ENCODE measurements around the gene LMNB1.

LMNB1 gene

DNA sequence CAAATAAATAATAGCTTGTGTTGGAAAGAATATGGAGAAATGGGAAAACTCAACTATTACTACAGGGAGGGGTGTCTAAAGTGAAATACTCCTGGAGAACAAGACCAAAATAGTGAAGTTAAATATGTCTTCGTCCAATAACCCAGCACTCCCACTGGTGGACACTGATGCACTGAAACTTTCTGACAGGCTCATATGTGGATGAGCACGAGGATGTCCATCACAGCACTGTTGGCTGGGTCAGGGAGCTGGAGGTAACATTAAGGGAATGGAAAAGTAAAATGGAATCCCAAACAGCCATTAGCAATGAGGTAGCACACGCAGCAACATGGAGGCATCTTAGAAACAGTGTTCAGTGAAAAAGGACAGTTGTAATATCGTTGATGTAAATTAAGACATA is 86.5 kb downstream of the LMNB1 start:
- no peak overlapping the region for H3K4me3 ChIP-seq (ENCODE audit: low read depth, low read length)
- TF ChIP-seq, protein P1, sequence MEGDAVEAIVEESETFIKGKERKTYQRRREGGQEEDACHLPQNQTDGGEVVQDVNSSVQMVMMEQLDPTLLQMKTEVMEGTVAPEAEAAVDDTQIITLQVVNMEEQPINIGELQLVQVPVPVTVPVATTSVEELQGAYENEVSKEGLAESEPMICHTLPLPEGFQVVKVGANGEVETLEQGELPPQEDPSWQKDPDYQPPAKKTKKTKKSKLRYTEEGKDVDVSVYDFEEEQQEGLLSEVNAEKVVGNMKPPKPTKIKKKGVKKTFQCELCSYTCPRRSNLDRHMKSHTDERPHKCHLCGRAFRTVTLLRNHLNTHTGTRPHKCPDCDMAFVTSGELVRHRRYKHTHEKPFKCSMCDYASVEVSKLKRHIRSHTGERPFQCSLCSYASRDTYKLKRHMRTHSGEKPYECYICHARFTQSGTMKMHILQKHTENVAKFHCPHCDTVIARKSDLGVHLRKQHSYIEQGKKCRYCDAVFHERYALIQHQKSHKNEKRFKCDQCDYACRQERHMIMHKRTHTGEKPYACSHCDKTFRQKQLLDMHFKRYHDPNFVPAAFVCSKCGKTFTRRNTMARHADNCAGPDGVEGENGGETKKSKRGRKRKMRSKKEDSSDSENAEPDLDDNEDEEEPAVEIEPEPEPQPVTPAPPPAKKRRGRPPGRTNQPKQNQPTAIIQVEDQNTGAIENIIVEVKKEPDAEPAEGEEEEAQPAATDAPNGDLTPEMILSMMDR (IDR thresholded peaks at IDR 0.05; ENCODE audit: borderline replicate concordance, insufficient read depth, low read depth, low read length), result no peak

DNA sequence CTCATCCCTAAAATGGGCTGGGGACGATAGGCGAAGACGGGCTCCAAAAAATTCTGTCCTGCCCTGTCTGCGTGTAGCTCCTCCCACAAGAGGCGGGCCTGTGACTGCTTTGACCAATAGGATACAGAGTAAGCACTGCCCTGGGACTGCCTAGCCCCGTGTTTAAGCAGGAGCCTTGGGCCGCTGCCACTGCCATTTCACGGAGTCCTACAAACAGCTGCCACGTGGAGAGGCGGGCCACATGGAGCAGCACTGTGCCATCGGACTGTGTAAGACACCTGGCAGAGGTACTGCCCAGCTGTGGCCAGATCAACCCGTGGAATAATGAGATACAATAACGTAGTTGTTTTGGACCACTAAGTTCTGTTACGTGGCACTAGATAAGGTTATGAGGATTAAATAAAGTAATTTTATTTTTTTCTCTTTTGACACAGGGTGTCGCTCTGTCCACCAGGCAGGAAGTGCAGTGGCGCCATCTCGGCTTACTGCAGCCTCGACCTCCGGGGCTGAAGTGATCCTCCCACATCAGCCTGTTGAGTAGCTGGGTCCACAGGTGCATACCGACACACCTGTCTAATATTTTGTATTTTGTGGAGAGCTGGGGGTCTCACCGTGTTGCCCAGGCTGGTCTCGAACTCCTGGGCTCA is 87.2 kb downstream of the LMNB1 start:
- H3K4me3 ChIP-seq (ENCODE audit: low read depth, low read length), result no peak overlapping the region
- TF ChIP-seq, protein P1 (IDR thresholded peaks at IDR 0.05; ENCODE audit: borderline replicate concordance, insufficient read depth, low read depth, low read length), result no peak

DNA sequence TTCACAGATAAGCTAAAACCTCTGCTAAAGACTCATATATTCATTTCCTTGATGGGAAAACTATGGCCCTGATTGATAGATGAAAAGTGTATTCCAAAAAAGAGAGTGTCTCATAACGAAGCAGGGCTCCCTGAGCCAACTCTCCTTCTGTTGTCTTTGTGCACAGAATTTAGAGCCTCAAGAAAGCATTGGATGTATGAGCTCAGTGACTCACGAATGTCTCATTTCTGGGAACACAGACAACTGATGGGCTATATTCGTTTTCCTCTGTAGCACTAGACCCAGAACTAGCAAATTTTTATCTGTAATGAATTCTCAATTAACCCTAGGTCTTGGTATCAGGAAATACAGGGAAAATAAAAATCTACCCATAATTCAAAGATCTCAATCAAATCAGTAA is 88.4 kb downstream of the LMNB1 start:
- TF ChIP-seq, protein P1 (IDR thresholded peaks at IDR 0.05; ENCODE audit: borderline replicate concordance, insufficient read depth, low read depth, low read length), result no peak
- H3K4me3 ChIP-seq (ENCODE audit: low read depth, low read length), result no peak overlapping the region

DNA sequence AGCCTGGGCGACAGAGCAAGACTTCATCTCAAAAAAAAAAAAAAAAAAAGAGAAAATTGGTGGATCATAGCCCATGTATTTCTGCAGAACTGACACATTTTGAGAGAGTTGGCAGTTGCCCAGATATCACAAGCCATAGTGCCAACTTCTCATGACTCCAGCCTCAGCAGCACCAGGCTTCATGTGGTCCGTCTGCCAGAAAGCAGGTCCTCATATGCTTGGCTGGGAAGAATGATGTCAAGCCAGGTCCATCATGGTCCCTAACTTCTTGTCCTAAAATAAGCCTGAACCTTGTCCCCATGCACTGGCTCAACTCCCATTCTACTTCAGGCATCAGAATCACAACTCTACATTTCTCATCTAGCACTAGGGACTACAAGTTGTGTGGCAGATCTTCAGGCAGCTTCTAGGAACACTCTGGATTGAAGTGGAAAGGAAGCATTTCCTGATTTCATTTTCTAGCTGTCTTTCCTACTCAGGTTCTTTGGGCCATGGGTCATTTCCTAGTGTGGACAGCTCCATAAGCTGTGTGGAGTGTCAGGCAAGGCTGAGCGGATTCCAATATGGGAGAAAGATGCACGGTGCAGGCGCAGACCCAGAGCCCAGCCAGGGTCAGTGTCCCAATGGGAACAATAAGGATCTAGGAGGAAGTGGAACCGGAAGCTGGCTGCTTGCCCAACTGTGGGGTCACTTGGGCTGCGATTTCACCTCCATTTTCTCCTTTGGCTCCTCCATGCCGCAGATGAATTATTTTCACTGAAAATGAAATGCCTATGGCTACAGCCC is 90.1 kb downstream of the LMNB1 start:
- TF ChIP-seq, protein P1 (IDR thresholded peaks at IDR 0.05; ENCODE audit: borderline replicate concordance, insufficient read depth, low read depth, low read length), result no peak
- no peak overlapping the region for H3K4me3 ChIP-seq (ENCODE audit: low read depth, low read length)

DNA sequence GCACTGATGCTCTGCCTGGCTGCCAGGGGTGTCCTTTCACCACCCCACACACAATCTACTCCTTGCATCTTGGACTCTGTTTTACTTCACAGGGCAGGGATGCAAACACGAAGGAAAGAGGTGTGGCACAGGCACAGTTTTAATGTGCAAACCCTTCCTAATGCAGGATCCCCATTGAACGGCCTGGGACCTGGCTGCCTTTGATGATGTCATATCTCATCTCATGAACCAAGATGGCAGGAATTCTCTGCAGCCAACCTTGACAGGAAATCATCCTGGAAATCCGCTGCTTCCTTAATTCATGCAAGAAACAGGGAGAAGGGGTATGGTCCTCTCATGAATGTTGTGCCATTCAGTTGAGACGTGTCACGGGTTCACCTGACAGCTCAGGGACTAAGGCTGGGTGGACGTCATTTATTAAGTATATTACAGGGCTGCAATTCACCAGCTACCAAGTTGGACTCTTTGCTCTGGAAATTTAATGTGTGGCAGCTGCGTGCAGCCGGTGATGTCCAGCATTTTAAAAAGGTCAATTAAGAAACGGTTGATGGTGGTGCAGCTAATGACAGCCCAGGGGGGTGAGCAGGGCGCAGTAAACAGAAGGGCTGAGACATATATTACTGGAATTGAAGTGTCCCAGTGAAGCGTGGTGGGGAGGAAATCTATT is 91.5 kb downstream of the LMNB1 start:
- TF ChIP-seq, protein P1 (IDR thresholded peaks at IDR 0.05; ENCODE audit: borderline replicate concordance, insufficient read depth, low read depth, low read length), result no peak
- H3K4me3 ChIP-seq (ENCODE audit: low read depth, low read length), result no peak overlapping the region

DNA sequence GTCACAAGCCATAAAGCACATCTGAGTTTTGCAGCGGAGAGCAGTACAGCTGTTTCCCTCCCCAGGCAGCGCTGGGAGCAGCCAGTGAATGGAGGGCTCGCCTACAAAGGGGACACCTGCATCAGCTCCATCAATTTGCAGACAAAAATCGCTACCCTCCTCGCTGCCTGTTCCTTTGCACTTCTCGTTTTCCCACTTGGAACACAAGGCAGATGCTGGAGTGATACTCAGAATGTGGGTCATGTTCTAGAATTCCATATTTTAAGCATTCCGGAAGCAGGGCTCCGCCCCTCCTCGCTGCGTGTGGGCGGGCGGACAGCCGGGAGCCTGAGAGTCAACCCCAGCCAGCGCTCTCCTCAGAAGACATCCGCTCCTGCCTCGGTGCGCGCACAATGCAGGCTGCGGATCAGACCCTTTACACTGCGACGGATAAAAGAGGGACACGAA is 92.1 kb downstream of the LMNB1 start:
- TF ChIP-seq, protein P1 (IDR thresholded peaks at IDR 0.05; ENCODE audit: borderline replicate concordance, insufficient read depth, low read depth, low read length), result no peak
- no peak overlapping the region for H3K4me3 ChIP-seq (ENCODE audit: low read depth, low read length)

Data from GM12875 (cell line).